Prostate gland (tissue), 2 donors: ENCODE results near the gene EVI5.

Experiments
- CTCF ChIP-seq, 4 experiments: fragments of 200-600 bp in 2 of 4; fragments of 450-650 bp in 2 of 4; sonication (generic) in 2 of 4; IDR thresholded peaks; 1 replicate in 3 of 4; 2 replicates in 1 of 4; pipeline ENCODE4 v1.5.1; 2016 to 2019; ENCODE audit warnings: antibody characterized with exemption in 4 of 4, mild to moderate bottlenecking in 2 of 4, moderate library complexity in 2 of 4
- POLR2A ChIP-seq: fragments of 450-650 bp; IDR thresholded peaks from one replicate; pipeline ENCODE4 v1.6.1; 2016; ENCODE audit warnings: antibody characterized with exemption, mild to moderate bottlenecking
- POLR2AphosphoS5 ChIP-seq: sonication (generic); formaldehyde crosslinking; IDR thresholded peaks from one replicate; pipeline ENCODE4 v1.6.1; 2017; ENCODE audit warnings: antibody characterized with exemption

- TF ChIP-seq CTCF (IDR thresholded peaks at IDR 0.05) = no peak
- TF ChIP-seq POLR2A = no peak
- no peak for TF ChIP-seq POLR2AphosphoS5
These were observed 37.2 kb downstream of the EVI5 start for GRCh38 chr1:92747735-92748134.
